Central memory CD8-positive, alpha-beta T cell (primary cell): ENCODE results near the gene FAM124A.

Source experiments
- ATAC-seq: fragments of 150-1000 bp; cut with Tn5 transposase; replicated peaks from 2 replicates; pipeline ENCODE4 v1.10.0; 2022; ENCODE audit warnings: mild to moderate bottlenecking, moderate FRiP score, moderate number of reproducible peaks; ENCODE audit not compliant: poor library complexity, severe bottlenecking; ENCODE audit errors: extremely low read depth
- DNase-seq, 2 donors: peaks; one replicate each; pipeline ENCODE4 v3.0.0; 2021; ENCODE audit warnings: low spot score in 2 of 2
- H3K27ac Mint-ChIP-seq: one replicate; pipeline ENCODE4 v1.8.0; 2022; ENCODE audit warnings: low read depth, mild to moderate bottlenecking, moderate library complexity, mixed read lengths
- H3K27me3 Mint-ChIP-seq: one replicate; pipeline ENCODE4 v1.8.0; 2022; ENCODE audit warnings: mixed read lengths
- H3K36me3 Mint-ChIP-seq: one replicate; pipeline ENCODE4 v1.8.0; 2022; ENCODE audit warnings: mild to moderate bottlenecking, moderate library complexity, mixed read lengths; ENCODE audit not compliant: insufficient read depth
- H3K4me1 Mint-ChIP-seq: one replicate; pipeline ENCODE4 v1.8.0; 2022; ENCODE audit warnings: mixed read lengths
- H3K4me3 Mint-ChIP-seq: one replicate; pipeline ENCODE4 v1.8.0; 2022; ENCODE audit warnings: mild to moderate bottlenecking, moderate library complexity, mixed read lengths
- H3K9me3 Mint-ChIP-seq: one replicate; pipeline ENCODE4 v1.8.0; 2022; ENCODE audit warnings: mixed read lengths

Gene FAM124A

DNA sequence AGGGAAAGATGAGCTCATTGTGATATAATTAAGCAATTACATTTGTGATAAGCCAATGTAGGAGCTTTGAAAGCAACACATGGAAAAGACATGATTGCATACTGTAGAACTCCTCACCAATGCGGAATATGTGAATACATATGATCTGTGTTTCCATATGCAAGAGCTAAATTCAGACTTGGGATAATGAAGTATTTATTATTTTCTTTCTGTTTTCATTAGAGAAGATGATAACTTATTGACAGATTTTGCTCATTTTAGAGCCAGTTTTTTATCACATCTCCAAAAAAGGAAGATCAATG lies 14.2 kb downstream of the FAM124A start:
- Mint-ChIP-seq H3K36me3 (peaks cover 2% of the 10 kb centered on the region), H3K9me3 (no peaks in the 10 kb centered on the region)

DNA sequence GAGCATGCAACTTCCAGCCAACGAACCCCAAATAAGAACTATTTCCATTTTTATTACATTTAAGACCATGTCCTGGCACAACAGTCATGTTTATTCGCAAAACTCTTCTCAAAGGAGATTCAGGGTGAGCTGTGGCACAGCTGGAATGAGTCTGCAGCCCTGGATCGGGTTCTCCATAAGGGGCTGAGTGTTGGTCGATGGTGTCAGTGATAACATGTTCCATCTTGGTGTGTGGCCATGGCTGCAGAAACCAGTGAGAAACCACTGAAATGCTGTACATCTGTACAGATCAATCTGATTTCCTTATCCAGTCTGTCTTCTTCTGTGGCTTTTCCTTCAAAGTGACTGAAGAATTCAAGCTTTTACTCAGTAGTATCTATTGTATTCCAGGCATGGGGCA lies 15.2 kb downstream of the FAM124A start:
- H3K4me3 Mint-ChIP-seq = no peak overlapping the region
- H3K4me1 Mint-ChIP-seq = no peaks in the 10 kb centered on the region
- DNase-seq = no peak
- H3K27ac Mint-ChIP-seq = no peak overlapping the region
- peaks cover 10% of the 10 kb centered on the region for H3K27me3 Mint-ChIP-seq
- H3K9me3 Mint-ChIP-seq = no peaks in the 10 kb centered on the region
- peaks cover 2% of the 10 kb centered on the region for H3K36me3 Mint-ChIP-seq
- ATAC-seq = no peak

More for the DNA sequence above, 14.2 kb downstream of the FAM124A start:
- Mint-ChIP-seq H3K4me3 (no peak overlapping the region), H3K27me3 (peaks cover 16% of the 10 kb centered on the region), H3K27ac (no peak overlapping the region), H3K4me1 (no peaks in the 10 kb centered on the region)
- DNase-seq (no peak), ATAC-seq (no peak)

GRCh38 chr13:51237887-51238286 lies 15.7 kb downstream of the FAM124A start:
- peaks cover 2% of the 10 kb centered on the region for H3K36me3 Mint-ChIP-seq
- H3K9me3 Mint-ChIP-seq = no peaks in the 10 kb centered on the region
- DNase-seq (no peak), ATAC-seq (no peak)
- no peaks in the 10 kb centered on the region for H3K4me1 Mint-ChIP-seq
- no peak overlapping the region for H3K4me3 Mint-ChIP-seq
- H3K27me3 Mint-ChIP-seq = peaks cover 5% of the 10 kb centered on the region
- no peak overlapping the region for H3K27ac Mint-ChIP-seq

- ATAC-seq = no peak
- H3K4me3 Mint-ChIP-seq = no peak overlapping the region
- no peaks in the 10 kb centered on the region for H3K9me3 Mint-ChIP-seq
- no peaks in the 10 kb centered on the region for H3K36me3 Mint-ChIP-seq
- no peak for DNase-seq
- no peak overlapping the region for H3K27ac Mint-ChIP-seq
- no peaks in the 10 kb centered on the region for H3K4me1 Mint-ChIP-seq
- H3K27me3 Mint-ChIP-seq = peaks cover 15% of the 10 kb centered on the region
Measured at GRCh38 chr13:51240178-51240577, 18.0 kb downstream of the FAM124A start.

GRCh38 chr13:51240958-51241357 lies 18.8 kb downstream of the FAM124A start:
- no peak overlapping the region for H3K4me3 Mint-ChIP-seq
- no peak for DNase-seq
- H3K36me3 Mint-ChIP-seq = no peaks in the 10 kb centered on the region
- no peak for ATAC-seq
- no peak overlapping the region for H3K27ac Mint-ChIP-seq
- H3K27me3 Mint-ChIP-seq = peaks cover 20% of the 10 kb centered on the region
- no peaks in the 10 kb centered on the region for H3K9me3 Mint-ChIP-seq
- no peaks in the 10 kb centered on the region for H3K4me1 Mint-ChIP-seq

GRCh38 chr13:51241720-51242119 lies 19.5 kb downstream of the FAM124A start:
- no peak for ATAC-seq
- H3K4me3 Mint-ChIP-seq = no peak overlapping the region
- no peak for DNase-seq
- no peaks in the 10 kb centered on the region for H3K9me3 Mint-ChIP-seq
- H3K27ac Mint-ChIP-seq = no peak overlapping the region
- no peaks in the 10 kb centered on the region for H3K4me1 Mint-ChIP-seq
- H3K27me3 Mint-ChIP-seq = peaks cover 20% of the 10 kb centered on the region
- H3K36me3 Mint-ChIP-seq = no peaks in the 10 kb centered on the region

GRCh38 chr13:51243227-51243626 lies 21.0 kb downstream of the FAM124A start:
- DNase-seq (no peak), ATAC-seq (no peak)
- no peaks in the 10 kb centered on the region for H3K36me3 Mint-ChIP-seq
- no peak overlapping the region for H3K4me3 Mint-ChIP-seq
- H3K27ac Mint-ChIP-seq = no peak overlapping the region
- peaks cover 20% of the 10 kb centered on the region for H3K27me3 Mint-ChIP-seq
- H3K4me1 Mint-ChIP-seq = no peaks in the 10 kb centered on the region
- no peaks in the 10 kb centered on the region for H3K9me3 Mint-ChIP-seq

- H3K36me3 Mint-ChIP-seq = no peaks in the 10 kb centered on the region
- no peak overlapping the region for H3K4me3 Mint-ChIP-seq
- DNase-seq = no peak
Measured at GRCh38 chr13:51243832-51244231, 21.6 kb downstream of the FAM124A start.

GRCh38 chr13:51244637-51245405 lies 22.6 kb downstream of the FAM124A start:
- H3K36me3 Mint-ChIP-seq = no peaks in the 10 kb centered on the region
- H3K4me3 Mint-ChIP-seq = no peak overlapping the region
- ATAC-seq (no peak), DNase-seq (no peak)
- H3K9me3 Mint-ChIP-seq = no peaks in the 10 kb centered on the region
- peaks cover 20% of the 10 kb centered on the region for H3K27me3 Mint-ChIP-seq
- no peak overlapping the region for H3K27ac Mint-ChIP-seq
- no peaks in the 10 kb centered on the region for H3K4me1 Mint-ChIP-seq

More at GRCh38 chr13:51243832-51244231, 21.6 kb downstream of the FAM124A start:
- Mint-ChIP-seq H3K9me3 (no peaks in the 10 kb centered on the region), H3K27ac (no peak overlapping the region), H3K27me3 (peaks cover 20% of the 10 kb centered on the region), H3K4me1 (no peaks in the 10 kb centered on the region)
- ATAC-seq = no peak

- Mint-ChIP-seq H3K9me3 (no peaks in the 10 kb centered on the region), H3K4me3 (no peak overlapping the region), H3K27me3 (peaks cover 20% of the 10 kb centered on the region), H3K4me1 (no peaks in the 10 kb centered on the region), H3K36me3 (no peaks in the 10 kb centered on the region), H3K27ac (no peak overlapping the region)
- no peak for ATAC-seq
- DNase-seq = no peak
Measured at GRCh38 chr13:51245583-51245982, 23.4 kb downstream of the FAM124A start.

DNA sequence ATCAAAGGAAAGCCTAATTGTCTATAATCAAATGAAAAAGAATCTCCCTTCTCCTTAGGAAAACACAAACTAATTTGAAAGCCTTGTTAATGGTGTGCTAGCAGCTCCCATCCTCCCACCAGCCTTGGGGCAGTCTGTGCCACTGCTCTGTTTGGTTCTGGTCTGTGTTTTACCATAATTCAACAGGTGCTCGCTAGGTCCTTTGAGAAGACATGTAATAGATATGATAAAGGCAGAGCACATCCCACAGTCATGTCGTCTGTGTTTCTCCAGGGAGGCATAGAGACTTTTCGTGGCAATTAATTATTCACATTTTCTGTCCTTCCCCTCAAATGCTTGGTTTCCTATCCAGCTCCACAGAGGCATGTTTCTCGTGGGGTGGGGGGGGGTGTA lies 23.8 kb downstream of the FAM124A start:
- DNase-seq (no peak), ATAC-seq (no peak)
- no peak overlapping the region for H3K27ac Mint-ChIP-seq
- no peaks in the 10 kb centered on the region for H3K9me3 Mint-ChIP-seq
- H3K4me1 Mint-ChIP-seq = no peaks in the 10 kb centered on the region
- no peak overlapping the region for H3K4me3 Mint-ChIP-seq
- no peaks in the 10 kb centered on the region for H3K36me3 Mint-ChIP-seq
- H3K27me3 Mint-ChIP-seq = peaks cover 20% of the 10 kb centered on the region

DNA sequence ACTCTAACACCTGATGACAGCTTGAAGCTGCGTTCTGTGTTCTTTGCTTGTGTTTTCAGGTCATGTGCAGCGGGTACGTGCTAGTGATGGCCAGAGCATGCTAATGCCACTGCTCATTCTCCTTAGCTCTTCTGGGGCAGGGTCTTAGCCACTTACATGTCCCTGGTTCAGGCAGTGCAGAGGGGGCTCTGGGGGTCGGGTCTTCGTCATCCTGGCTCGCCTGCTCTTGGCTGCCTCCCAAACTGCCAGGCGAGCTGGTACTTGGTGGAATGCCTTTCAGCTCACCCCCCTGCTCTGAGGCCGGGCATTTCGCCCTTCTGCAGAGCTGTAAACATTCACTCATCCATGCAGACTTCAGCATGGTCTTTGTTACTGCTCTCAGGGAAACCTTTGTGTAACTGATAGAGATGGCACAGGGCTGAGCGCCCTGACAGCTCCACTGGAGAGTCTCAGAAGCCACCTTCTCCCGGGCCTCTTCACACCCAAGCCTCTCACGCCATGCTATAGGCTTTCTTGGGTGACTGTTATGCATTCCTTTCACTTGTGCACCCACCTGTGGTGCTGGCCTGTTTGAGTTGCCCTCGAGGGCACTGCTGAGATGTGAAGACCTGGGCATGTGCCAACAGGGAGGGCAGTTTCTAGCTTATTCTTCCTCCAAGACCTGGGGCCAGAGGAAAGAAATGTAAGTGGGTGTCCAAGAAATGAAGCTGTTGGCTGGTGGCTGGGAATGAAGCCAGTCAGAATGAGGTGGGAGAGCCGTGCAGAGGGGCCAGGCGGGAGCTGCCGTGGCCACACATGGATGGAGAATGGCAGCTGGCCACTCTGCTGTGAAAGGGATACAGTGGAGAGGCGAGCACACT lies 24.4 kb downstream of the FAM124A start:
- Mint-ChIP-seq H3K36me3 (no peaks in the 10 kb centered on the region), H3K4me3 (no peak overlapping the region), H3K27me3 (peaks cover 20% of the 10 kb centered on the region), H3K9me3 (no peaks in the 10 kb centered on the region), H3K27ac (no peak overlapping the region), H3K4me1 (no peaks in the 10 kb centered on the region)
- DNase-seq (no peak), ATAC-seq (no peak)

- no peaks in the 10 kb centered on the region for H3K36me3 Mint-ChIP-seq
- no peak overlapping the region for H3K4me3 Mint-ChIP-seq
- no peaks in the 10 kb centered on the region for H3K9me3 Mint-ChIP-seq
- DNase-seq (no peak), ATAC-seq (no peak)
- peaks cover 11% of the 10 kb centered on the region for H3K4me1 Mint-ChIP-seq
- H3K27me3 Mint-ChIP-seq = peaks cover 15% of the 10 kb centered on the region
- no peak overlapping the region for H3K27ac Mint-ChIP-seq
Measured at GRCh38 chr13:51249255-51249654, 27.1 kb downstream of the FAM124A start.
